Uterus (tissue), 4 donors: ENCODE results near the gene GPR108. TPM values are rescaled to one million over a fixed set of nuclear protein-coding genes. Genes with fewer than 3 reads are reported as not detected.

ENCODE experiments used
- DNase-seq, 2 donors: peaks; one replicate each; pipeline ENCODE4 v3.0.0-alpha.2; 2019 to 2020
- H3K27ac ChIP-seq, 2 donors: fragments of 200-600 bp; sonication (generic); 1 replicate in 1 of 2; 2 replicates in 1 of 2; pipeline ENCODE4 v1.5.1; 2016 to 2018
- H3K27me3 ChIP-seq, 2 donors: fragments of 200-600 bp; sonication (generic); one replicate each; pipeline ENCODE4 v1.5.1; 2018 to 2019; ENCODE audit warnings: control low read depth in 1 of 2
- H3K36me3 ChIP-seq, 2 donors: fragments of 200-600 bp; sonication (generic); one replicate each; pipeline ENCODE4 v1.5.1; 2019; ENCODE audit warnings: control low read depth in 1 of 2
- H3K4me1 ChIP-seq, 2 donors: fragments of 200-600 bp; sonication (generic); one replicate each; pipeline ENCODE4 v1.5.1; 2018 to 2019; ENCODE audit warnings: control low read depth in 1 of 2
- H3K4me3 ChIP-seq, 2 donors: fragments of 200-600 bp; sonication (generic); 1 replicate in 1 of 2; 2 replicates in 1 of 2; pipeline ENCODE4 v1.5.1; 2018 to 2019; ENCODE audit warnings: mild to moderate bottlenecking in 1 of 2
- H3K9me3 ChIP-seq, 2 donors: fragments of 200-600 bp; sonication (generic); one replicate each; pipeline ENCODE4 v1.5.1; 2019; ENCODE audit warnings: control low read depth in 1 of 2
- CTCF ChIP-seq, 4 experiments: fragments of 200-600 bp in 2 of 4; fragments of 450-650 bp in 2 of 4; sonication (generic) in 2 of 4; IDR thresholded peaks; one replicate each; pipeline ENCODE4 v1.5.1; 2016 to 2019; ENCODE audit warnings: antibody characterized with exemption in 4 of 4, mild to moderate bottlenecking in 2 of 4, moderate library complexity in 1 of 4
- POLR2A ChIP-seq, 2 donors: fragments of 450-650 bp; IDR thresholded peaks; one replicate each; pipeline ENCODE4 v1.6.1; 2016; ENCODE audit warnings: antibody characterized with exemption in 2 of 2, mild to moderate bottlenecking in 1 of 2, moderate library complexity in 1 of 2
- intact Hi-C: fragments of 100-400 bp; cut with DNase I; formaldehyde crosslinking; loops from one replicate; pipeline ENCODE4 v1.15.1; 2023; ENCODE audit warnings: low total_unique reads
- total RNA-seq, 4 donors: library from RNA; depleted of rRNA in 3 of 4; stranded (reverse); fragments of >200 nt in 3 of 4; gene quantifications; one replicate each; pipeline versions ENCODE4 v1.1.0 to v1.2.4, GENCODE V29; 2014 to 2023
- donor health status: DM: yes; HTN: yes; CAD: no.

Gene GPR108
- total RNA-seq, 4 donors from 2014 or later = 38.6 to 147 (median 111) TPM

- H3K9me3 ChIP-seq = no peaks in the 10 kb centered on the region
- no peak for DNase-seq
- H3K36me3 ChIP-seq = no peaks in the 10 kb centered on the region
- intact Hi-C loops = no loop called here
- H3K4me3 ChIP-seq = no peak overlapping the region
- H3K27me3 ChIP-seq = no peaks in the 10 kb centered on the region
- H3K27ac ChIP-seq = no peak overlapping the region
- H3K4me1 ChIP-seq = no peaks in the 10 kb centered on the region
- TF ChIP-seq POLR2A (IDR thresholded peaks at IDR 0.05) (no peak), CTCF (IDR thresholded peaks at IDR 0.05) (no peak)
These were observed 9.0 kb downstream of the GPR108 start for GRCh38 chr19:6728346-6728745.

GRCh38 chr19:6725513-6726231 is 11.7 kb downstream of the GPR108 start:
- Histone ChIP-seq H3K4me3 (no peak overlapping the region), H3K36me3 (no peaks in the 10 kb centered on the region), H3K27ac (peak overlapping the region in 1 of 2 donors; percentile 63), H3K4me1 (no peaks in the 10 kb centered on the region), H3K9me3 (no peaks in the 10 kb centered on the region), H3K27me3 (no peaks in the 10 kb centered on the region)
- DNase-seq = no peak
- no peak for TF ChIP-seq POLR2A (IDR thresholded peaks at IDR 0.05)
- TF ChIP-seq CTCF (IDR thresholded peaks at IDR 0.05) = no peak
- intact Hi-C loops = no loop called here

- Histone ChIP-seq H3K4me3 (no peak overlapping the region), H3K36me3 (no peaks in the 10 kb centered on the region), H3K9me3 (no peaks in the 10 kb centered on the region), H3K27ac (peak overlapping the region; percentile 21 to 63), H3K4me1 (no peaks in the 10 kb centered on the region), H3K27me3 (no peaks in the 10 kb centered on the region)
- DNase-seq = no peak
- intact Hi-C loops = no loop called here
- no peak for TF ChIP-seq POLR2A (IDR thresholded peaks at IDR 0.05)
- no peak for TF ChIP-seq CTCF (IDR thresholded peaks at IDR 0.05)
These were observed 12.5 kb downstream of the GPR108 start for GRCh38 chr19:6724631-6725492.

- no peaks in the 10 kb centered on the region for H3K9me3 ChIP-seq
- no peak for DNase-seq
- H3K27ac ChIP-seq = peak overlapping the region; percentile 41 to 63
- H3K36me3 ChIP-seq = no peaks in the 10 kb centered on the region
- intact Hi-C loops = no loop called here
- H3K4me3 ChIP-seq = no peak overlapping the region
- no peaks in the 10 kb centered on the region for H3K27me3 ChIP-seq
- no peaks in the 10 kb centered on the region for H3K4me1 ChIP-seq
- TF ChIP-seq POLR2A (IDR thresholded peaks at IDR 0.05) = no peak
- no peak for TF ChIP-seq CTCF (IDR thresholded peaks at IDR 0.05)
These were observed 13.6 kb downstream of the GPR108 start for GRCh38 chr19:6723738-6724137.

- intact Hi-C loops = no loop called here
- DNase-seq = peak; percentile 82 to 84
- TF ChIP-seq POLR2A (IDR thresholded peaks at IDR 0.05) = no peak
- TF ChIP-seq CTCF (IDR thresholded peaks at IDR 0.05) = no peak
- Histone ChIP-seq H3K9me3 (no peaks in the 10 kb centered on the region), H3K4me1 (no peaks in the 10 kb centered on the region), H3K27me3 (no peaks in the 10 kb centered on the region), H3K27ac (peak overlapping the region in 1 of 2 donors; percentile 63), H3K4me3 (no peak overlapping the region), H3K36me3 (no peaks in the 10 kb centered on the region)
These were observed 14.2 kb downstream of the GPR108 start for GRCh38 chr19:6723108-6723618.
